HUES6 (cell line): Measurements from ENCODE around the gene LAMTOR4.

ENCODE experiments used
- H3K27ac ChIP-seq: 2 replicates; pipeline ENCODE4 v1.7.0; 2013; ENCODE audit warnings: low read depth, mild to moderate bottlenecking, low read length, inconsistent platforms
- H3K27me3 ChIP-seq: 2 replicates; pipeline ENCODE4 v1.6.1; 2013; ENCODE audit warnings: low read length; ENCODE audit not compliant: control insufficient read depth, insufficient read depth
- H3K36me3 ChIP-seq: 2 replicates; pipeline ENCODE4 v1.6.1; 2013; ENCODE audit warnings: low read length; ENCODE audit not compliant: control insufficient read depth, insufficient read depth
- H3K4me1 ChIP-seq: 2 replicates; pipeline ENCODE4 v1.6.1; 2013; ENCODE audit warnings: low read length; ENCODE audit not compliant: control insufficient read depth, insufficient read depth
- H3K4me3 ChIP-seq: 2 replicates; pipeline ENCODE4 v1.5.1; 2013; ENCODE audit warnings: low read depth, low read length
- H3K9ac ChIP-seq: one replicate; pipeline ENCODE4 v1.6.1; 2013; ENCODE audit warnings: mild to moderate bottlenecking, low read length
- H3K9me3 ChIP-seq: 2 replicates; pipeline ENCODE4 v1.6.1; 2013; ENCODE audit warnings: low read depth, low read length; ENCODE audit not compliant: control insufficient read depth, insufficient read depth

LAMTOR4 gene

GRCh38 chr7:100148559-100149328, at the start of gene LAMTOR4:
Gene LAMTOR4 (plus strand): TSS chr7:100148918. CDS start chr7:100148973, 55 bp downstream.
- Histone ChIP-seq H3K9ac (peak within 1 kb of the TSS; percentile 89), H3K4me3 (peak within 1 kb of the TSS; percentile 97), H3K9me3 (no peaks in the 10 kb centered on the region), H3K4me1 (peaks cover 12% of the 10 kb centered on the region; the same call in 1 of the 2 replicates), H3K27ac (peak within 1 kb of the TSS; percentile 65; the same call in 1 of the 2 replicates), H3K36me3 (peaks cover 20% of the 10 kb centered on the region), H3K27me3 (no peaks in the 10 kb centered on the region)

- Histone ChIP-seq H3K27me3 (no peaks in the 10 kb centered on the region), H3K9ac (peak overlapping the region; percentile 99), H3K4me1 (peaks cover 8% of the 10 kb centered on the region; the same call in 1 of the 2 replicates), H3K9me3 (no peaks in the 10 kb centered on the region), H3K4me3 (peak overlapping the region; percentile 84), H3K36me3 (peaks cover 69% of the 10 kb centered on the region), H3K27ac (peak overlapping the region; percentile 99; the same call in 1 of the 2 replicates)
These were observed 49.3 kb upstream of the LAMTOR4 start for GRCh38 chr7:100099452-100099851.

GRCh38 chr7:100100420-100101015, 48.2 kb upstream of the LAMTOR4 start:
- peaks cover 8% of the 10 kb centered on the region; the same call in 1 of the 2 replicates for H3K4me1 ChIP-seq
- H3K36me3 ChIP-seq, result peaks cover 68% of the 10 kb centered on the region
- peak overlapping the region; percentile 99 for H3K27ac ChIP-seq
- no peaks in the 10 kb centered on the region for H3K9me3 ChIP-seq
- no peaks in the 10 kb centered on the region for H3K27me3 ChIP-seq
- peak overlapping the region; percentile 84 for H3K4me3 ChIP-seq
- H3K9ac ChIP-seq, result peak overlapping the region; percentile 99

GRCh38 chr7:100101016-100101862, 47.5 kb upstream of the LAMTOR4 start, which contains the start of the genes AP4M1 and MCM7:
Gene AP4M1 (plus strand): TSS chr7:100101643. CDS start chr7:100101715, 72 bp downstream.
Gene MCM7 (minus strand): TSS chr7:100101397. CDS start chr7:100101294, 103 bp downstream.
- peaks cover 67% of the 10 kb centered on the region for H3K36me3 ChIP-seq
- peak within 1 kb of the TSS; percentile 99 for H3K9ac ChIP-seq
- no peaks in the 10 kb centered on the region for H3K9me3 ChIP-seq
- H3K27ac ChIP-seq, result peak within 1 kb of the TSS; percentile 99
- H3K27me3 ChIP-seq, result no peaks in the 10 kb centered on the region
- peaks cover 8% of the 10 kb centered on the region; the same call in 1 of the 2 replicates for H3K4me1 ChIP-seq
- H3K4me3 ChIP-seq, result peak within 1 kb of the TSS; percentile 84

- Histone ChIP-seq H3K27me3 (no peaks in the 10 kb centered on the region), H3K36me3 (peaks cover 67% of the 10 kb centered on the region), H3K27ac (no peak overlapping the region), H3K4me1 (peaks cover 8% of the 10 kb centered on the region; the same call in 1 of the 2 replicates), H3K9ac (no peak overlapping the region), H3K4me3 (peak overlapping the region; percentile 84; the same call in 1 of the 2 replicates), H3K9me3 (no peaks in the 10 kb centered on the region)
These were observed 45.5 kb upstream of the LAMTOR4 start for GRCh38 chr7:100102950-100103840.

- no peaks in the 10 kb centered on the region for H3K9me3 ChIP-seq
- H3K4me1 ChIP-seq, result peaks cover 6% of the 10 kb centered on the region; the same call in 1 of the 2 replicates
- H3K27ac ChIP-seq, result no peak overlapping the region
- peaks cover 65% of the 10 kb centered on the region for H3K36me3 ChIP-seq
- no peaks in the 10 kb centered on the region for H3K27me3 ChIP-seq
- no peak overlapping the region for H3K9ac ChIP-seq
- H3K4me3 ChIP-seq, result no peak overlapping the region
These were observed 43.2 kb upstream of the LAMTOR4 start for GRCh38 chr7:100105534-100105933.

GRCh38 chr7:100106633-100107032, 42.1 kb upstream of the LAMTOR4 start:
- peaks cover 6% of the 10 kb centered on the region; the same call in 1 of the 2 replicates for H3K4me1 ChIP-seq
- H3K27ac ChIP-seq, result no peak overlapping the region
- H3K9ac ChIP-seq, result no peak overlapping the region
- no peaks in the 10 kb centered on the region for H3K9me3 ChIP-seq
- no peak overlapping the region for H3K4me3 ChIP-seq
- H3K27me3 ChIP-seq, result no peaks in the 10 kb centered on the region
- peaks cover 75% of the 10 kb centered on the region for H3K36me3 ChIP-seq

- no peak overlapping the region for H3K27ac ChIP-seq
- no peaks in the 10 kb centered on the region for H3K9me3 ChIP-seq
- peaks cover 5% of the 10 kb centered on the region; the same call in 1 of the 2 replicates for H3K4me1 ChIP-seq
- no peak overlapping the region for H3K4me3 ChIP-seq
- no peak overlapping the region for H3K9ac ChIP-seq
- H3K36me3 ChIP-seq, result peaks cover 81% of the 10 kb centered on the region
- H3K27me3 ChIP-seq, result no peaks in the 10 kb centered on the region
These were observed 41.5 kb upstream of the LAMTOR4 start for GRCh38 chr7:100107125-100107737.

- Histone ChIP-seq H3K9me3 (no peaks in the 10 kb centered on the region), H3K27ac (no peak overlapping the region), H3K36me3 (peaks cover 87% of the 10 kb centered on the region)
These were observed 40.8 kb upstream of the LAMTOR4 start for GRCh38 chr7:100107890-100108289.

More at GRCh38 chr7:100107890-100108289, 40.8 kb upstream of the LAMTOR4 start:
- no peak overlapping the region for H3K4me3 ChIP-seq
- no peaks in the 10 kb centered on the region for H3K4me1 ChIP-seq
- H3K9ac ChIP-seq, result no peak overlapping the region
- H3K27me3 ChIP-seq, result no peaks in the 10 kb centered on the region
